Neural progenitor cell (in vitro differentiated cells): Measurements from ENCODE around the gene GPR34.

Experiments
- CTCF ChIP-seq: fragments of 200-600 bp; sonication (generic); IDR thresholded peaks from 2 replicates; pipeline ENCODE4 v1.5.1; 2017; ENCODE audit warnings: antibody characterized with exemption, mild to moderate bottlenecking
- EZH2 ChIP-seq: fragments of 200-600 bp; sonication (generic); IDR thresholded peaks from 2 replicates; pipeline ENCODE4 v1.6.1; 2017; ENCODE audit warnings: antibody characterized with exemption, mild to moderate bottlenecking, moderate library complexity

- no peak for TF ChIP-seq CTCF
- no peak for TF ChIP-seq EZH2
These were observed 4.6 kb upstream of the GPR34 start for GRCh38 chrX:41684138-41684537.
